ENCODE results near the gene TJP2. TPM values are rescaled to one million over a fixed set of nuclear protein-coding genes. Genes with fewer than 3 reads are reported as not detected.
"Not testable (repeated sequence)": the region's sequence is repeated elsewhere in the genome, so short reads cannot be mapped to it uniquely, and the experiment has no call there.

Gene TJP2
- total RNA-seq, 2 donors from 2014 or later = 60.2 to 79.1 TPM

GRCh38 chr9:69158471-69158870, 15.6 kb upstream of the TJP2 start:
- intact Hi-C loops (cut with DNase I) = no loop called here
- no peak for ATAC-seq
- H3K27me3 ChIP-seq = no peaks in the 10 kb centered on the region
- H3K4me3 ChIP-seq = no peak overlapping the region
- TF ChIP-seq, protein P1, sequence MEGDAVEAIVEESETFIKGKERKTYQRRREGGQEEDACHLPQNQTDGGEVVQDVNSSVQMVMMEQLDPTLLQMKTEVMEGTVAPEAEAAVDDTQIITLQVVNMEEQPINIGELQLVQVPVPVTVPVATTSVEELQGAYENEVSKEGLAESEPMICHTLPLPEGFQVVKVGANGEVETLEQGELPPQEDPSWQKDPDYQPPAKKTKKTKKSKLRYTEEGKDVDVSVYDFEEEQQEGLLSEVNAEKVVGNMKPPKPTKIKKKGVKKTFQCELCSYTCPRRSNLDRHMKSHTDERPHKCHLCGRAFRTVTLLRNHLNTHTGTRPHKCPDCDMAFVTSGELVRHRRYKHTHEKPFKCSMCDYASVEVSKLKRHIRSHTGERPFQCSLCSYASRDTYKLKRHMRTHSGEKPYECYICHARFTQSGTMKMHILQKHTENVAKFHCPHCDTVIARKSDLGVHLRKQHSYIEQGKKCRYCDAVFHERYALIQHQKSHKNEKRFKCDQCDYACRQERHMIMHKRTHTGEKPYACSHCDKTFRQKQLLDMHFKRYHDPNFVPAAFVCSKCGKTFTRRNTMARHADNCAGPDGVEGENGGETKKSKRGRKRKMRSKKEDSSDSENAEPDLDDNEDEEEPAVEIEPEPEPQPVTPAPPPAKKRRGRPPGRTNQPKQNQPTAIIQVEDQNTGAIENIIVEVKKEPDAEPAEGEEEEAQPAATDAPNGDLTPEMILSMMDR (IDR thresholded peaks at IDR 0.05) = no peak
- TF ChIP-seq POLR2A (IDR thresholded peaks at IDR 0.05) = no peak
- H3K9me3 ChIP-seq = no peaks in the 10 kb centered on the region
- 80 to 87% methylated on average over 3 of the region's 3 CpGs for WGBS, 2 donors
- peaks cover 5% of the 10 kb centered on the region for H3K4me1 ChIP-seq
- H3K27ac ChIP-seq = no peak overlapping the region
- no peak for DNase-seq
- no peaks in the 10 kb centered on the region for H3K36me3 ChIP-seq (replicated peaks in 1 of 2; ENCODE audit: insufficient read depth in 1 of 2, low read depth in 2 of 2)

DNA sequence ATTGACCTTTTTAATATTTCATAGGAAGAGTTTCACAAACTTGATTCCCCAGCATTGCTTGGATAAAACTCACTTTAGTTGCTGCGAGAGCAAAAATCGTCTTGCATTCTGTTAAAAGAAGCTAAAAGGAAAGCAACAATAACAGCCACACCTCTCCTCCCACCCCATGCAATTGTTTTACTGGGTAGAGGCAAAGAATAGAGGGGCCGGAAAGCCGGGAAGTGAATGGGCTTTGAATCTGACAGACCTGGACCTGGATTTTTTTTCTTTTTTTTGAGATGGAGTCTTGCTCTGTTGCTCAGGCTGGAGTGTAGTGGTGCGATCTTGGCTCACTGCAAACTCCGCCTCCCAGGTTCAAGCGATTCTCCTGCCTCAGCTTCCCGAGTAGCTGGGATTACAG, 9.5 kb upstream of the TJP2 start:
- 87 to 92% methylated on average over 8 of the region's 8 CpGs for WGBS, 2 donors
- H3K36me3 ChIP-seq (replicated peaks in 1 of 2; ENCODE audit: insufficient read depth in 1 of 2, low read depth in 2 of 2); ATAC-seq; DNase-seq; H3K4me3 ChIP-seq; H3K9me3 ChIP-seq; H3K27me3 ChIP-seq; intact Hi-C loops (cut with DNase I); H3K27ac ChIP-seq; H3K4me1 ChIP-seq: not testable (repeated sequence)

- intact Hi-C loops (cut with DNase I) = no loop called here
- WGBS, 2 donors = 87 to 92% methylated on average over 6 of the region's 6 CpGs
- no peak for TF ChIP-seq POLR2A (IDR thresholded peaks at IDR 0.05)
- TF ChIP-seq, protein P1 (IDR thresholded peaks at IDR 0.05) = no peak
- no peak for ATAC-seq
- H3K4me3 ChIP-seq = no peak overlapping the region
- no peak for DNase-seq
- H3K27ac ChIP-seq = no peak overlapping the region
- H3K4me1 ChIP-seq = no peaks in the 10 kb centered on the region
- no peaks in the 10 kb centered on the region for H3K9me3 ChIP-seq
- H3K27me3 ChIP-seq = no peaks in the 10 kb centered on the region
- no peaks in the 10 kb centered on the region for H3K36me3 ChIP-seq (replicated peaks in 1 of 2; ENCODE audit: insufficient read depth in 1 of 2, low read depth in 2 of 2)
Observed at GRCh38 chr9:69165581-69165980, 8.5 kb upstream of the TJP2 start.

DNA sequence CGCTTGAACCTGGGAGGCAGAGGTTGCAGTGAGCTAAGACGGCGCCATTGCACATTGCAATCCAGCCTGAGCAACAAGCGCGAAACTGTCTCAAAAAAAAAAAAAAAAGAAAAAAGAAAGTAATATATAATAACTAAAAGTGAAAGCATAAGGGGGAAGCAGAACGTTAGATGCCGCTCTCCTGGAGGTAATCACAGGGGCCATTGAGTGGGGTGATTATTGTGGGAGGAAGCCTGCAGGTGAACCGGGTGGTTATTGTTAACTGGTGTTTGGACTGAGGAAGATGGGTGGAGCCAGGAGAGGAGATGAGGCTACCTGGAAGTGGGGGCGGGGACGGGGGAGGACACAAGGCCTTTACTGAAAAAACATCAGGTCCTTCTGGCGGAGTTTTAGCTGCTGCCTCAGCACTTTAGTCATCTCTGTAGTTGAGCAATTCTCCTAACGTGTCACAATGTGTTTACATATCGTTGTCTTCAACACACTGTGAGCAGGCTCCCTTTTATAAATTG, 5.3 kb upstream of the TJP2 start:
- Histone ChIP-seq H3K9me3 (no peaks in the 10 kb centered on the region), H3K36me3 (replicated peaks in 1 of 2; ENCODE audit: insufficient read depth in 1 of 2, low read depth in 2 of 2) (no peaks in the 10 kb centered on the region), H3K4me1 (peaks cover 24% of the 10 kb centered on the region), H3K4me3 (no peak overlapping the region), H3K27ac (no peak overlapping the region), H3K27me3 (no peaks in the 10 kb centered on the region)
- DNase-seq (peak in 1 of 4 donors; percentile 49), ATAC-seq (no peak)
- 73 to 84% methylated on average over 13 of the region's 13 CpGs for WGBS, 2 donors
- intact Hi-C loops (cut with DNase I) = no loop called here
- TF ChIP-seq POLR2A (IDR thresholded peaks at IDR 0.05) = no peak

- intact Hi-C loops (cut with DNase I) = no loop called here
- TF ChIP-seq POLR2A (IDR thresholded peaks at IDR 0.05) = no peak
- TF ChIP-seq, protein P1 (IDR thresholded peaks at IDR 0.05) = no peak
- H3K4me3 ChIP-seq = no peak overlapping the region
- no peaks in the 10 kb centered on the region for H3K9me3 ChIP-seq
- H3K27ac ChIP-seq = no peak overlapping the region
- no peaks in the 10 kb centered on the region for H3K27me3 ChIP-seq
- WGBS, 2 donors = 77 to 80% methylated on average over 1 of the region's 1 CpG
- ATAC-seq (no peak), DNase-seq (no peak)
- no peaks in the 10 kb centered on the region for H3K36me3 ChIP-seq (replicated peaks in 1 of 2; ENCODE audit: insufficient read depth in 1 of 2, low read depth in 2 of 2)
- H3K4me1 ChIP-seq = peaks cover 33% of the 10 kb centered on the region
Observed at GRCh38 chr9:69170231-69170630, 3.8 kb upstream of the TJP2 start.

GRCh38 chr9:69171049-69171448, 3.0 kb upstream of the TJP2 start:
- Histone ChIP-seq H3K27me3 (no peaks in the 10 kb centered on the region), H3K36me3 (replicated peaks in 1 of 2; ENCODE audit: insufficient read depth in 1 of 2, low read depth in 2 of 2) (no peaks in the 10 kb centered on the region), H3K9me3 (no peaks in the 10 kb centered on the region), H3K4me3 (no peak overlapping the region), H3K4me1 (peaks cover 41% of the 10 kb centered on the region), H3K27ac (no peak overlapping the region)
- DNase-seq = peak in 1 of 4 donors; percentile 14
- intact Hi-C loops (cut with DNase I) = no loop called here
- TF ChIP-seq, protein P1 (IDR thresholded peaks at IDR 0.05) = no peak
- TF ChIP-seq POLR2A (IDR thresholded peaks at IDR 0.05) = no peak
- ATAC-seq = no peak
- 62 to 71% methylated on average over 7 of the region's 7 CpGs for WGBS, 2 donors
